Gastrocnemius medialis (tissue), 4 donors: Measurements from ENCODE around the gene PRKAG2. TPM values are rescaled to one million over a fixed set of nuclear protein-coding genes. Genes with fewer than 3 reads are reported as not detected.

Experiments used
- ATAC-seq, 2 donors: fragments of 150-250 bp; one replicate each; pipeline ENCODE4 v1.9.1; 2016
- DNase-seq, 2 donors: peaks; one replicate each; pipeline ENCODE4 v3.0.0-alpha.2; 2019
- H3K27ac ChIP-seq, 4 donors: fragments of 200-600 bp; sonication (generic); 1 replicate in 1 of 4; 2 replicates in 3 of 4; pipeline ENCODE4 v1.5.1; 2016 to 2018; ENCODE audit warnings: mild to moderate bottlenecking in 2 of 4, moderate library complexity in 1 of 4
- H3K27me3 ChIP-seq, 3 donors: fragments of 200-600 bp; sonication (generic) in 2 of 3; 1 replicate in 1 of 3; 2 replicates in 2 of 3; pipeline versions ENCODE4 v1.5.1 to v1.6.0; 2016 to 2019; ENCODE audit warnings: mild to moderate bottlenecking in 1 of 3, moderate library complexity in 1 of 3
- H3K36me3 ChIP-seq, 2 donors: fragments of 200-600 bp; sonication (generic) in 1 of 2; one replicate each; pipeline ENCODE4 v1.5.1; 2017 to 2018
- H3K4me1 ChIP-seq, 2 donors: fragments of 200-600 bp; sonication (generic) in 1 of 2; one replicate each; pipeline ENCODE4 v1.5.1; 2016 to 2017; ENCODE audit warnings: mild to moderate bottlenecking in 2 of 2
- H3K4me3 ChIP-seq, 4 donors: fragments of 200-600 bp; sonication (generic) in 3 of 4; 1 replicate in 1 of 4; 2 replicates in 3 of 4; pipeline ENCODE4 v1.5.1; 2016 to 2019; ENCODE audit warnings: mild to moderate bottlenecking in 2 of 4
- H3K9me3 ChIP-seq, 3 donors: fragments of 200-600 bp; sonication (generic) in 2 of 3; 1 replicate in 1 of 3; 2 replicates in 2 of 3; pipeline ENCODE4 v1.5.1; 2016 to 2019
- POLR2A ChIP-seq, 2 donors: fragments of 450-650 bp; IDR thresholded peaks; one replicate each; pipeline ENCODE4 v1.6.1; 2017; ENCODE audit warnings: antibody characterized with exemption in 2 of 2, mild to moderate bottlenecking in 2 of 2, moderate library complexity in 2 of 2
- in situ Hi-C, 4 donors: fragments of 200-750 bp; cut with MboI; loops; one replicate each; pipeline versions ENCODE4 v1.15.0 to v1.8.0; 2017; ENCODE audit warnings: low sequenced_read_pairs in 4 of 4
- intact Hi-C: fragments of 100-400 bp; cut with DNase I; formaldehyde crosslinking; loops from one replicate; pipeline ENCODE4 v1.15.1; 2023; ENCODE audit warnings: low total_unique reads
- total RNA-seq, 4 donors: library from RNA; depleted of rRNA; stranded (reverse); fragments of >200 nt; gene quantifications; one replicate each; pipeline versions ENCODE4 v1.1.0 to v1.2.3, GENCODE V29; 2016
- TF ChIP-seq, protein P1 (sequence below), 5 experiments: fragments of 450-650 bp in 3 of 5; fragments of 200-600 bp in 2 of 5; sonication (generic) in 2 of 5; IDR thresholded peaks in 4 of 5; conservative IDR thresholded peaks in 1 of 5; 1 replicate in 4 of 5; 2 replicates in 1 of 5; pipeline ENCODE4 v1.5.1; 2016 to 2019; ENCODE audit warnings: antibody characterized with exemption in 5 of 5, mild to moderate bottlenecking in 3 of 5, moderate library complexity in 3 of 5

Gene PRKAG2
- total RNA-seq, 4 donors from 2014 or later = 5.3 to 32.6 (median 13.9) TPM

DNA sequence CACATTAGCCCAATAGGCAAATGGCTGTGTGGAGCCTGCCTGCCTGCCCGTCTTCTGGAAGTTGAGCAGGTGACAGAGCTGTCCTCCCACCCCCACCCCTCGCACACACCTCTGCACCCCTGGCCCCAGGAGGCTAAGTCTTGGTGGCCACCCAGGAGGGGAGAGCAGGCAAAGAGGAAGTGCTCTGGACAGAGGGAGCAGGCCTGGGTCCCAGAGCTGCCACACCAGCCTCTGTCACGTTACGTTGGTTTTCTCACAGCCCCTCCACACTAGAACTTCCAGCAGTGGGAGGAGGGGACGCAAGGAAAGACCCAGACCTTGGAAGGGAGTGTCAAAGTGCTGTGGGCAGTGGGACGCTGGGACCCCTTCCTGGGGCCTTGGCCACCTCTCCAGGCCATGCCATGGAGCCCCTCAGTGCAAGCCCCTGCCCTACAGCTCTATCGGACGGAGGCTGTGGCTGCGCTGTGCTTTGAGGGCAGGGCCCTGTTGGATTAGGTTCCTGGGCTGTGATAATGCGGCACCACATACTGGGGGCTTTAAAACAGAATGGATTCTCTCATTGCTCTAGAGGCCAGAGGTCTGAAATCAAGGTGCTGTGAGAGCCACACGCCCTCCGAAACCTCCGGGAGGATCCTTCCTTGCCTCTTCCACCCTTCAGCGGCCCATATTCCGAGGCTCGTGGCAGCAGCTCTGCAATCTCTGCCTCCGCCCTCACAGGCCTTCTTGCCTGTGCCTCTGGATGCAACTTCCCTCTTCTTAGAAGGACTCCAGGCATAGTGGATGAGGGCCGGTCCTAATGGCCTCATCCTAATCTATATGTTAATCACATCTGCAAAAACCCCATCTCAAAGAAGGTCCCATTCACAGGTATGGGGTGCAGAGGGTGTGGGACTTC, 9.9 kb downstream of the PRKAG2 start:
- no peak overlapping the region for H3K4me3 ChIP-seq
- no peak for TF ChIP-seq POLR2A (IDR thresholded peaks at IDR 0.05)
- TF ChIP-seq, protein P1, sequence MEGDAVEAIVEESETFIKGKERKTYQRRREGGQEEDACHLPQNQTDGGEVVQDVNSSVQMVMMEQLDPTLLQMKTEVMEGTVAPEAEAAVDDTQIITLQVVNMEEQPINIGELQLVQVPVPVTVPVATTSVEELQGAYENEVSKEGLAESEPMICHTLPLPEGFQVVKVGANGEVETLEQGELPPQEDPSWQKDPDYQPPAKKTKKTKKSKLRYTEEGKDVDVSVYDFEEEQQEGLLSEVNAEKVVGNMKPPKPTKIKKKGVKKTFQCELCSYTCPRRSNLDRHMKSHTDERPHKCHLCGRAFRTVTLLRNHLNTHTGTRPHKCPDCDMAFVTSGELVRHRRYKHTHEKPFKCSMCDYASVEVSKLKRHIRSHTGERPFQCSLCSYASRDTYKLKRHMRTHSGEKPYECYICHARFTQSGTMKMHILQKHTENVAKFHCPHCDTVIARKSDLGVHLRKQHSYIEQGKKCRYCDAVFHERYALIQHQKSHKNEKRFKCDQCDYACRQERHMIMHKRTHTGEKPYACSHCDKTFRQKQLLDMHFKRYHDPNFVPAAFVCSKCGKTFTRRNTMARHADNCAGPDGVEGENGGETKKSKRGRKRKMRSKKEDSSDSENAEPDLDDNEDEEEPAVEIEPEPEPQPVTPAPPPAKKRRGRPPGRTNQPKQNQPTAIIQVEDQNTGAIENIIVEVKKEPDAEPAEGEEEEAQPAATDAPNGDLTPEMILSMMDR (IDR thresholded peaks at IDR 0.05 in 4 of 5, conservative IDR thresholded peaks at IDR 0.05 in 1 of 5) = no peak
- no peak overlapping the region for H3K27ac ChIP-seq
- ATAC-seq (no peak), DNase-seq (no peak)
- no peaks in the 10 kb centered on the region for H3K9me3 ChIP-seq
- H3K4me1 ChIP-seq = no peaks in the 10 kb centered on the region
- H3K27me3 ChIP-seq = no peaks in the 10 kb centered on the region
- intact Hi-C loops = no loop called here
- H3K36me3 ChIP-seq = no peaks in the 10 kb centered on the region
- in situ Hi-C loops = no loop called here

DNA sequence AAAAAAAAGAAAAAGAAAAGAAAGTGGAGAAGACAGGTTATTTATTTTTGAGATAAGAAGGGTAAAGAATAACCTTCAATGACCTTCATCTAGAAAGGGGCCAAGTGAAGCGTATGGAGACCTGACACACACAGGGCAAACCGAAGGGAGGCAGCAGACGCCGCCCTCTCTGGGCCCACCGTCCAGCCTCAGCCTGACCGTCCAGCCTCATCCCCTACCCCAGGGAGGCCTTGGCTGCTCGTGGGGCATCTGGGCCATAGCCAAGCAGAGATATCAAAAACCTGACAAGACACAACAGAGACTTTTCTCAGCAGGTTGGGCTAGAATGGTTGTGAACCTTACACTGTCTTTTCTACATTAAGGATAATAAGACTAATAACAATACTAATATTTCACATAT, 10.9 kb downstream of the PRKAG2 start:
- intact Hi-C loops = no loop called here
- no peak for ATAC-seq
- no peaks in the 10 kb centered on the region for H3K4me1 ChIP-seq
- H3K9me3 ChIP-seq = no peaks in the 10 kb centered on the region
- TF ChIP-seq, protein P1 (IDR thresholded peaks at IDR 0.05 in 4 of 5, conservative IDR thresholded peaks at IDR 0.05 in 1 of 5) = no peak
- no peak for DNase-seq
- no peaks in the 10 kb centered on the region for H3K27me3 ChIP-seq
- in situ Hi-C loops = no loop called here
- H3K36me3 ChIP-seq = no peaks in the 10 kb centered on the region
- H3K27ac ChIP-seq = no peak overlapping the region
- no peak overlapping the region for H3K4me3 ChIP-seq

DNA sequence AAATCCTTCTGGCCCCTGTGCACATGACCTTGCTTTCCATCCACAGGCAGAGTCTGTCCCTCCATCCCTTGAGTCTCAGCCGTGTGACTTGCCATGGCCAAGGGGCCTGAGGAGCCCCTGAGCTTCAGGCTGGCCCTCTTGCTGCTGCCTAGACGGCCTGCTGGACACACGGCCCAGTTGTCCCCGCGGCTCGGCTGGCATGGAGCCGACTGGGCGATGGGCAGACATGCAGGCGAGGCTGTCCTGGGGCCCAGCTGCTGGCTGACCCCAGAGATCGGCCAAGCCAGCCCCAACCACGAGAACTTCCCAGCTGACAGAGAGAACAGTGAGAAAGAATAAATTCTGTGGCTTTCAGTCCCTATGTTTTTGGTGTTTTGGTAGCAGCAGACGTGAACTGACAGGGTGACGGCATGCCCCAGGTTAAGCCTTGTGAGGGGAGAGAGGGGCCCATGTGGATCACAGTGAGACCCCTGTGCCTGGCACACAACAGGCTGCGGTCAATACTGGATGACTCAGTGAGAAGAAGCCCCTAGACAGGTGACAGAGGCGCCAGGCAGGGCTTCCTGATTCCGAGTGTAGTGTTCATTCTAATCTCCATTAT, 11.7 kb downstream of the PRKAG2 start:
- no peak overlapping the region for H3K4me3 ChIP-seq

DNA sequence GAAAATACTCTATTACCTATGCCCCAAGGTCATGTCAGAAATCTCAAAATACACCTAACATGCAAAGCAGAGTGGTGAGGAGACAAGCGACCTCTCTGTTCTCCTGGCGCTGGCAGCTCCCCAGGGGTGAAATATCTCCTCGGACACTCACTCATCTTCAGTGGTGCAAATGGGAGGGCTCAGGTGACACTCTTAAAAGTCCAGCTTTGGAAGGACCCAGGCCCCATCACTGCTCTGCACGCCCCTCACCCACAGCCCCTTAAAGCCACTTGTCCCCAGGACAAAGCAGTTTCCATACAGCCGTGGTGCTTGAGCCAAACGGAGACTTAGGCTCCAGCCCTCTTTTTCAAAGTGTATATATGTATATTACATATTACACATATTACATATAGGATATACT, 12.4 kb downstream of the PRKAG2 start:
- Histone ChIP-seq H3K36me3 (no peaks in the 10 kb centered on the region), H3K9me3 (no peaks in the 10 kb centered on the region), H3K4me3 (no peak overlapping the region), H3K4me1 (no peaks in the 10 kb centered on the region), H3K27ac (no peak overlapping the region), H3K27me3 (no peaks in the 10 kb centered on the region)
- TF ChIP-seq, protein P1 (IDR thresholded peaks at IDR 0.05 in 4 of 5, conservative IDR thresholded peaks at IDR 0.05 in 1 of 5) = no peak
- no peak for TF ChIP-seq POLR2A (IDR thresholded peaks at IDR 0.05)
- no peak for ATAC-seq
- in situ Hi-C loops (no loop called here), intact Hi-C loops (no loop called here)
- DNase-seq = no peak

More for the DNA sequence above, 11.7 kb downstream of the PRKAG2 start:
- intact Hi-C loops (no loop called here), in situ Hi-C loops (no loop called here)
- DNase-seq = no peak
- no peak for TF ChIP-seq POLR2A (IDR thresholded peaks at IDR 0.05)
- TF ChIP-seq, protein P1 (IDR thresholded peaks at IDR 0.05 in 4 of 5, conservative IDR thresholded peaks at IDR 0.05 in 1 of 5) = no peak
- ATAC-seq = no peak
- Histone ChIP-seq H3K27me3 (no peaks in the 10 kb centered on the region), H3K4me1 (no peaks in the 10 kb centered on the region), H3K36me3 (no peaks in the 10 kb centered on the region), H3K9me3 (no peaks in the 10 kb centered on the region), H3K27ac (no peak overlapping the region)
